GM12865 (cell line): Measurements from ENCODE around the gene ZNF576.

Source experiments
- DNase-seq: peaks from one replicate; pipeline ENCODE4 v3.0.0; 2010; ENCODE audit warnings: low read depth
- H3K4me3 ChIP-seq: 2 replicates; pipeline ENCODE4 v1.5.1; 2011; ENCODE audit warnings: mild to moderate bottlenecking, low read depth, low read length, control low read depth
- TF ChIP-seq, protein P1 (sequence below): IDR thresholded peaks from 2 replicates; pipeline ENCODE4 v1.5.1; 2011; ENCODE audit warnings: low read length, control low read depth, low read depth, inconsistent platforms; ENCODE audit not compliant: insufficient read depth; ENCODE audit errors: missing control alignments

Gene ZNF576

GRCh38 chr19:43636121-43636683, 39.8 kb downstream of the ZNF576 start:
- no peak for DNase-seq
- H3K4me3 ChIP-seq: no peak overlapping the region
- TF ChIP-seq, protein P1, sequence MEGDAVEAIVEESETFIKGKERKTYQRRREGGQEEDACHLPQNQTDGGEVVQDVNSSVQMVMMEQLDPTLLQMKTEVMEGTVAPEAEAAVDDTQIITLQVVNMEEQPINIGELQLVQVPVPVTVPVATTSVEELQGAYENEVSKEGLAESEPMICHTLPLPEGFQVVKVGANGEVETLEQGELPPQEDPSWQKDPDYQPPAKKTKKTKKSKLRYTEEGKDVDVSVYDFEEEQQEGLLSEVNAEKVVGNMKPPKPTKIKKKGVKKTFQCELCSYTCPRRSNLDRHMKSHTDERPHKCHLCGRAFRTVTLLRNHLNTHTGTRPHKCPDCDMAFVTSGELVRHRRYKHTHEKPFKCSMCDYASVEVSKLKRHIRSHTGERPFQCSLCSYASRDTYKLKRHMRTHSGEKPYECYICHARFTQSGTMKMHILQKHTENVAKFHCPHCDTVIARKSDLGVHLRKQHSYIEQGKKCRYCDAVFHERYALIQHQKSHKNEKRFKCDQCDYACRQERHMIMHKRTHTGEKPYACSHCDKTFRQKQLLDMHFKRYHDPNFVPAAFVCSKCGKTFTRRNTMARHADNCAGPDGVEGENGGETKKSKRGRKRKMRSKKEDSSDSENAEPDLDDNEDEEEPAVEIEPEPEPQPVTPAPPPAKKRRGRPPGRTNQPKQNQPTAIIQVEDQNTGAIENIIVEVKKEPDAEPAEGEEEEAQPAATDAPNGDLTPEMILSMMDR: no peak

- no peak for DNase-seq
- TF ChIP-seq, protein P1: no peak
- no peak overlapping the region for H3K4me3 ChIP-seq
Measured at GRCh38 chr19:43638214-43638994, 42.0 kb downstream of the ZNF576 start.

DNA sequence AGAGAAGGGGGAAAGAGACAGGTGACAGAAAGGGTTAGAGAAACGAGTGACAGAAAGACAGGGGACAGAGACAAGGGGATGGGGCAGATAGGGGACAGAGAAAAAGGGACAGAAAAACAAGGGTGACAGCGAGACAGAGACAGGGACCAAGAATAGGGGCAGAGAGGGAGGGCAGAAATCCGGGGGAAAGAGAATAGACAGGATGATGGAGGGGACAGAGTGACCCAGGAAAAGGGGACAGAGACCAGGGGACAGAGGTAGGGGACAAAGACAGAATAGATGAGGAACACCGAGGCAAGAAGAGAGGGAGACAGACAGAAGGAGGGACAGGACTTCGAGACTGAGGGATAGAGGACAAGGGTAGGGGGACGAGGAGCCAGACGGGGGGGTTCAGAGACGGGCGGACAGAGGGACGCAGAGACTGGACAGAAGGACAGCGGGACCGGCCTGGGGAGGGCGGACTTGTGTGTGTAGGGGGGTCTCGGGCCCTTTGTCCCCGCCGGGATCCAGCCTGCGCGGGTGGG, 42.7 kb downstream of the ZNF576 start:
- TF ChIP-seq, protein P1: no peak
- H3K4me3 ChIP-seq: no peak overlapping the region
- no peak for DNase-seq

DNA sequence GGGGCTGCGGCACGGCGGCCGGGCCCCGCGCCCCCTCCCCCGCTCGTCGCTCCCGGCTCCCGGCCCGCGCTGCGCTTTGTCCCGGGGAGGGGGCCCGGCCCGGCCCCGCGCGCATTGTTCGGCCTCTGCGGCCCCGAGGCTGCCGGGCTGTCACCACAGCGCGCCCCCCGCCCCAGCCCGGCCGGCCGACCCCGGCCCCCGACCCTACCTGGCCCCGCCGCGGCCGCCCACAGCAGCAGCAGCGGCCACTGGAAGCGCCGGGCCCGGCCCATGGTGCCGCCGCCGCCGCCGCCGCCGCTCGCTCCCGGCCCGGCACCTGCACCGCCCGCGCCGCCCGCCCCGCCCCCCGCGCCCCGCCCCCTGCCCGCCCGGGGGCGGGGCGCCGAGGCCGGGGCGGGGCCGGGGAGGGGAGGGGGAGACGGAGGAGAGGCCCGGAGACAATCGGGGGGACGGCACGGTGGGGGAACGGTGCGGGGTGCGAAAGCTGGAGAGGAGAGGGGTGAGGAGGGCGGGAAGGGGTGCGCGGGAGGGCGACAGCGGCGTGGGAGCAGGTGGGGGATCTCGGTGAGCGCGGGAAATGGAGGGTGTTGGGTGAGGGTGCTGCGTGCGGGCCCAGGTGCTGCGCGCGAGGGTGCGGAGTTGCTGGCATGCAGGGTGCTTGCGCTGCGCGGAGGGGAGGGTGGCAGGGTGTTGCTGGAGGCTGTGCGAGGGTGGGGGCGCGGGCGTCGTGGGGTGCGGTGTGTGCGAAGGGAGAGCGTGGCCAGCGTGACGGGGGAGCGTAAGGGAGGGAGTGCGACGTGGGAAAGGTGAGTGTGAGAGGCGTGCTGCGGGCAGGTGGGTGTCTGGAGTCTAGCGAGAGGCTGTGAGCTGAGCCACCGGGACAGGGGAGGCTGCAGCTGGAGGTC, 43.4 kb downstream of the ZNF576 start, which contains the start of gene CADM4:
CADM4 (minus strand) TSS at position 332 of the 905 bp plus-strand sequence; CDS start at position 272, 60 bp downstream.
- no peak for DNase-seq
- TF ChIP-seq, protein P1: no peak
- H3K4me3 ChIP-seq: peak within 1 kb of the TSS; percentile 18

DNA sequence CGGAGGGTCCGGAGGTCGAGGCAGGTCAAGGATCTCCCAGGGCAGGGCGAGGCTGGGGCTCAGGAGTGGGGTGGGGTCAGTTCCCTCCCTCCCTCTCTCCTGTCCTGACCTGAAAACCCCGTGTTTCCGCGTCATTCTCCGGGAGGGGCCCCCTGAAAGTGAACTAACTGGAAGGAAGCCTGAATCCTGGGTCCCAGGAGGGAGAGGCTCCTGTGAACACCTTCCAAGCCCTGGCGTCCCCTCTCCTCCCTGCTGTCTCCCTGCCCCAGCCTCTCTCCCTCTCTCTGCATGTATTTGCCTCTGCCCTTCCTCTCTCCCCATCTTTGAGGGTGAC, 44.0 kb downstream of the ZNF576 start:
- H3K4me3 ChIP-seq: no peak overlapping the region
- TF ChIP-seq, protein P1: no peak

GRCh38 chr19:43641333-43641732, 44.9 kb downstream of the ZNF576 start:
- no peak overlapping the region for H3K4me3 ChIP-seq
- TF ChIP-seq, protein P1: no peak
- DNase-seq: no peak

More for the DNA sequence above, 44.0 kb downstream of the ZNF576 start:
- no peak for DNase-seq
